Ramos (cell line): ENCODE results near the gene PPP1R7.
"Not testable (repeated sequence)": the region's sequence is repeated elsewhere in the genome, so short reads cannot be mapped to it uniquely, and the experiment has no call there.

Source experiments
- in situ Hi-C: fragments of 300-500 bp; cut with MboI; formaldehyde crosslinking; loops from one replicate; pipeline ENCODE4 v1.14.3; 2022; ENCODE audit warnings: low sequenced_read_pairs; ENCODE audit not compliant: unreplicated experiment

The PPP1R7 gene

GRCh38 chr2:241149925-241150659, at the start of gene PPP1R7:
PPP1R7 (plus strand) TSS chr2:241150467; CDS start chr2:241150496, 29 bp downstream.
- in situ Hi-C loops: no loop called here

GRCh38 chr2:241102239-241102803, 47.9 kb upstream of the PPP1R7 start, which contains the start of gene MTERF4:
MTERF4 (minus strand) TSS chr2:241102287; CDS start chr2:241102273, 14 bp downstream.
- in situ Hi-C loops: no loop called here

DNA sequence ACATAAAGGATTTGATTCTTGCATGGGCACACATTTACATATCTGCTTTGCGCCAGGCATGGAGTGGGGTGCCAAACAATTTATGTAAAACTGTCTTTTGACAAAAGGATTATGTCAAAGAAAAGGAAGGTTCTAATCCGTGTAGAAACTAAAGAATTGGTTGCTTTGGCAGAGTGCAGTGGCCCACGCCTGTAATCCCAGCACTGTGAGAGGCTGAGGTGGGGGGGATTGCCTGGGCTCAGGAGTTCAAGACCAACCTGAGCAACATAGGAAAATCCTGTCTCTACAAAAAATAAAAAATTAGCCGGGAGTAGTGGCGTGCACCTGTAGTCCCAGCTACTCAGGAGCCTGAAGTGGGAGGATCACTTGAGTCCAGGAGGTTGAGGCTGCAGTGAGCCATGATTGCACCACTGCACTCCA, 47.1 kb upstream of the PPP1R7 start:
- in situ Hi-C loops: no loop called here

DNA sequence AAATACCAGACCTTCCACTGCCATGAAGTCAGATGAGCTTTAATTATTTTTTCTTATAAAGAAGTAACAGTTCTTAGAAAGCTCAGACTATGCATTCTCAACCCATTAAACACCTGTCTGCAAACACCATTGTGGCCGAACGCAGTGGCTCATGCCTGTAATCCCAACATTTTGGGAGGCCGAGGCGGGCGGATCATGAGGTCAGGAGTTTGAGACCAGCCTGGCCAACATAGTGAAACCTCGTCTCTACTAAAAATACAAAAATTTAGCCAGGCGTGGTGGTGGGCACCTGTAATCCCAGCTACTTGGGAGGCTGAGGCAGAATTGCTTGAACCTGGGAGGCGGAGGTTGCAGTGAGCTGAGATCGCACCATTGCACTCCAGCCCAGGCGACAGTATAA, 45.7 kb upstream of the PPP1R7 start:
- in situ Hi-C loops: not testable (repeated sequence)

- in situ Hi-C loops: no loop called here
Observed at GRCh38 chr2:241105641-241106040, 44.6 kb upstream of the PPP1R7 start.

DNA sequence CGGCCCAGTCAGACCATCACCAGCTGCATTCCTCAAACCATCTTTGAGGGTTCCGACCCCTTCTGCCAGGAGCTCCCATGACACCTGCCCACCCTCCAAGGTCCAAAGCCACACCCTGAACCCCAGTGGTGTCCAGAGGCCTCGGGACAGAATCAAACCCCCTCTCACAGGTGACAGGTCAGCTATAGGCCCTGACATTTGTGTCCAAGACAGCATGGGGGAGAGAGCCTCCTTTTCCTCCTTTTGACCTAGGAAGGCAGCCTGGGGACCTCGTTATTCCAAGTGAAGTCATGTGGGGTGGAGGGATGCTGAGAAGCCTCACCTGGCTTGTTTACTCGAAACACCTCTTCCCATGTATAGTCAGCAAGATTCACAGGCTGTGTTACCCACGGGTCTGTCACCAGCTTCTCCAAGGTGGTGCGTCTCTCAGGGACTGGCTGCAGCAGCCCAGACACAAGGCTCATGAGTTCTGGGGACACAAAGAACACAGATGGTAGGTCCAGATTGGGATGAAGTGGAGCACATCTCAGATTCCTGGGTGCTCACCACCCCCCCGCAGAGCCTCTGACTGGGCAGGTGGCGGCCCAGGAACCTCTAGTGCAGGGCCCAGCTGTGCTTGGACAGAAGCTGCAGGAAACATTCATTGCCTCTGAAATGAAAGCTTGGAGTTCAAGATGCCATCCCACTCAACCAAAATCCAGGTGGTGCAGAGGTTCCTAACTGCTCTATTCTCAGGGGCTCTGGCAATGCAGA, 43.1 kb upstream of the PPP1R7 start:
- in situ Hi-C loops: no loop called here

DNA sequence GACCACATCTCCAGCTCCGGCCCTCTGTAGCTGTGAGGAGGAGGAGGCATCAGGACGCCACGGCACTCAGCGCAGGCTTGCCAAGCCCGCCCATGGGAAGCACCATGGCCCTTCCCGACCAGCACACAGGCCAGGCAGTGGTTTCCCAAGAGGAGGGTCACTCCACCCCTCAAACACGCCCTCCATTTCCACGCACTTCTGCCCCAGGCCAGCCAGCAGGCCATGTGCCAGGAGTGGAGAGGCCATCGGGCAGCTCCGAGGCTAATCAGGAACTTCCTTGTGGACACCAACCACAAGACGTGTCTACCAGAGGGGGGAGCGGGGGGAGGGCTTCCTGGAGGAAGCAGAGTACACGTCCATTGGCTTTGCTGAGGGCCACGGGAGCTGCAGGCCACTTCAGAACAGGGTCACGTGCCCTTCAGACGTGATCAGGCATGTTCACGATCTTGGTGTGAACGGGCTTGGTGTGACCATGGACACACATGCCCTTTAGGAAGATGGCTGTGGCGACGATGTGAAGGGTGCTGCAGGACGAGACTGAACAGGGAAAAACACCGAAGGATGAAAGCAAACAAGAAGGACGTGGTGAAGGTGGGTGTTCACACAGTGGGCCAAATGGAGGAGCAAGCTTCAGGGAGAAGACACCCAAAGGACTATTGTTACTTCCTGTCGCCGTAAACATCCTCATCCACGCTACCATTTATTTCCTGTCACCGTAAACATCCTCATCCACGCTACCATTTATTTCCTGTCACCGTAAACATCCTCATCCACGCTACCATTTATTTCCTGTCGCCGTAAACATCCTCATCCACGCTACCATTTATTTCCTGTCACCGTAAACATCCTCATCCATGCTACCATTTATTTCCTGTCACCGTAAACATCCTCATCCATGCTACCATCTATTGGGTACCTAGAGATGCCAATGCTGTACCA, 41.7 kb upstream of the PPP1R7 start:
- in situ Hi-C loops: no loop called here

GRCh38 chr2:241109210-241110088, 40.8 kb upstream of the PPP1R7 start:
- in situ Hi-C loops: no loop called here

DNA sequence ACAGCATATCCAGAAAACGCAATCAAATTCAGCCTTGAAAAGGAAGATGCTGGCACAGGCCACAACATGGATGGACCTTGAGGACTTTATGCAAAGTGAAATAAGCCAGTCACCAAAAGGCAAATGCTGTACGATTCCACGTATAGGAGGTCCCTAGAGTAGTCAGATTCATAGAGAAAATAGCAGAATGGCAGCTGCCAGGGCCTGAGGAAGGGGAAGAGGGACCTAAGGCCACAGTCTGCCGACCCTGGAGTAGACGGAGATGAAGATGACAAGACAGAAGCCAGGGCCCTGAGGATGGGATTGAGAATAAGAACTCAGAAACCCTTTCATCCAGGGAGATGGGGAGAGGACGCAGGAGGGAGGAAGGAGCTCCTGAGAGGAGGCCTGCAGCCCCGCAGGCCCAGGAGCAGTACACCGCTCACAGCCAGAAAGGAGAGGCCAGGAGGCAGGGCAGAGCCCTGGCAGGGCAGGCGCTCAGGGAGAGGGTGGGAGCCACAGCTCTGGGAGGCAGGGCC, 40.1 kb upstream of the PPP1R7 start:
- in situ Hi-C loops: no loop called here

DNA sequence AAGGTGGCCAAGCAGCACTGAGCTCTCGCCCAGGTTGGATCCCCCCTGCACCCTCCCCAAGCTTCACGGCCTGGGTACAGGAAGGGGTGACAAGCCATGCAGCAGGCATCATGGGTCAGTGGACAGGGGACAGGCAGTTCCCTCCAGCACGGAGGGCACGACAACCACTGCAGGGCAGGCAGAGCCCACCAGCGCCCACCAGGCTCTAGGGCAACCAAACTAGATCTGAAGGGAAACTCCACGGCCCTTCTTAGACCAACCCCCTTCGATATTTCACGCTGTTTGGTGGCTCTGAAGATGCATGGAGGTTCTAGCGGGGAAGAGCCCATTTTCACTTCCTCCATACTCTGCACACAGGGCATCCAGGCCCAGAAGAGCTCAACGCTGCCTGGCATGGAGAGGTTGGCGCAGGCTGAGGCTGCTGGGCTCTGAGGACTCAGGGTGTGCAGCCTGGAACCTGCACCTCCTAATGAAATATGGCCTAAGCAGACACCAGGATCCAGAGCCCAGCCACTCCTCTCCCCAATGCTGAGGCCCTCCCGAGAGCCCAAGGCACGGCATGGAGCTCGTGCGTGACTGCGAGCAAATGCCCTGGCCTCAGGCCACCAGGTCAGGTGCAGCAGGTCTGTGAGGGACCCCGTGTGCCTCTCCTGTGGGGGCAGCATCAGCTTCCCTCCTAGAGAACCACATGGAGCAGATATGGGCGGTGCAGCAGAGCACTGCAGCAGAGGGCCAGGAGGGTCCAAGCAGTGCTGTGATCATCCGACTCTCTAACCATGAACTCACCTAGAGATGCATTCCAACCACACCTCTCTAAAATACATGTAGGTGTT, 39.4 kb upstream of the PPP1R7 start:
- in situ Hi-C loops: no loop called here

DNA sequence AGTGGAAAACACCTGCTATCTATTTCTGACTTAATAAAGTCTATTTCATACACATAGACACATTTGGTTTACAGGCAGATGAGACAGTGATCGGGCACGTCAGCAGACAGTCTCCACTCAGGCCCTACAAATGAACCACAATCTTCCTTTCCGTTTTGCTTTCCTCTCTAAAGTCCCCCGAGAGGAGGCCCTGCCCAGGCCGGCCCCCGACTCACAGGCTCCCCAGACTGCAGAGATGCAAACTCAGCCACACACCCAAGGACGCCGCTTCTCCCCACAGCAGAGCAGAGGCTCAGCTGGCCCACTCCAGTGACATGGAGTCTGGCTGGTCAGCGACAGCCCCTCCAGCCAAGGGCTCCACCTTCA, 38.8 kb upstream of the PPP1R7 start:
- in situ Hi-C loops: no loop called here

DNA sequence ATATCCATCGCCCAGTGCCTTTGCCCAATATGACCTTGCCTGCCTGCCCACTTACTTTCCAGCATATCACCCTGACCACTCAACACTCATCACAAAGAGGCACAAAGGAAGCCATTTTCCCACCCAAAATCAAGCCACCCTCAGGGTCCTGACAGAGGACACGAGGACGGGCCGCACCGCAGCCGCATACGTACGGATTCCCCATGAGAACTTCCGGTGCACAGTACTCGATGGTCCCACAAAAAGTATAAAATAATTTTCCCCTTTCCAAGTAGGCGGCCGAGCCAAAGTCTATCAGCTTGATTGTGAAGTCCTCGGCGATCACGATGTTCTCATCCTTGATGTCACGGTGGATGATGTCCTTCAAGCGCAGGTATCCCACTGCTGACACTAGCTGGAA, 38.2 kb upstream of the PPP1R7 start:
- in situ Hi-C loops: no loop called here

DNA sequence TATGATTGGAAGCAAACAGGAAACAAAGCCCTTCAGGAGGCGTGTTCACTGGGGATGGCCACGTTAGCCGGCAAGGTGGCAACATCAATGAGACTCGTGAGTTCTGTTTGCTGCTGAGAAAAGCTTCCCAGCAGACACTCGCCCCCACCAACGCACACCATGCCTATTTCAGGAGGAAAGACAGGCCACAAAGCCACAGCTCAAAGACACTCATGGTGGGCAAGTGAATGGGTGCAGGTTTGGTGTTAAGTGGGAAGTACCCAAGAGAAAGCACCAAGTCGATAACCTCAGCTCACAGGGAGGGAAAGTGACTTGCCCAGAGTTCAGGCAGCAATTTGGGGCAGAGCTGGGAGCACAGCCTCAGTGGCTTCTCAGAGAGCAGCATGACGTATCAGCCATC, 37.7 kb upstream of the PPP1R7 start:
- in situ Hi-C loops: no loop called here

DNA sequence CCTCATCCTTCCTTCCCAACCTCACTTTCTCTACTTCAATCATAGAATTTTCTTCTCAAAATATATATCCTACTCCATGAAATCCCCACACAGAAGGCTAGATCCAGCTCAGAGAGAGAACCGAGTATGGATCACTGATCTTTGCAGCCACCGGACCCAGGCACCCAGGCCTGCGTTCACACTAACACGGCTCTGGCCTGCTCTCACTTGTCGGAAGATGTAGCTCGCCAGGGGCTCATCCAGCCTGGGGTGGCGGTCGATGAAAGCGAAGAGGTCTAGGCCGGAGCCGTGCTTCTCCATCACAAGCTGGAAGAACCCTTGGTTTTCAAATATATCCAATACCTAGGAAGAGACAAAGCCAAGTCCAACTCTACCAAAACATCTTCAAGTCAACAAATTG, 35.4 kb upstream of the PPP1R7 start:
- in situ Hi-C loops: no loop called here

DNA sequence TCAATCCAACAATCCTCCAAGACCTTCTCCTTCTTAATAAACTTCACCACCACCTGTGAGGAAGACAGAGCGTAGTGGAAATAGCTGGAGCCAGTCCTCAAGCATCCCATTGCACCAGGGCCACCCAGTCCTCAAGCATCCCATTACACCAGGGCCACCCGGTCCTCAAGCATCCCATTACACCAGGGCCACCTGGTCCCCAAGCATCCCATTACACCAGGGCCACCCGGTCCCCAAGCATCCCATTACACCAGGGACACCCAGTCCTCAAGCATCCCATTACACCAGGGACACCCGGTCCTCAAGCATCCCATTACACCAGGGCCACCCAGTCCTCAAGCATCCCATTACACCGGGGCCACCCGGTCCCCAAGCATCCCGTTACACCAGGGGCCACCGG, 34.9 kb upstream of the PPP1R7 start:
- in situ Hi-C loops: no loop called here

DNA sequence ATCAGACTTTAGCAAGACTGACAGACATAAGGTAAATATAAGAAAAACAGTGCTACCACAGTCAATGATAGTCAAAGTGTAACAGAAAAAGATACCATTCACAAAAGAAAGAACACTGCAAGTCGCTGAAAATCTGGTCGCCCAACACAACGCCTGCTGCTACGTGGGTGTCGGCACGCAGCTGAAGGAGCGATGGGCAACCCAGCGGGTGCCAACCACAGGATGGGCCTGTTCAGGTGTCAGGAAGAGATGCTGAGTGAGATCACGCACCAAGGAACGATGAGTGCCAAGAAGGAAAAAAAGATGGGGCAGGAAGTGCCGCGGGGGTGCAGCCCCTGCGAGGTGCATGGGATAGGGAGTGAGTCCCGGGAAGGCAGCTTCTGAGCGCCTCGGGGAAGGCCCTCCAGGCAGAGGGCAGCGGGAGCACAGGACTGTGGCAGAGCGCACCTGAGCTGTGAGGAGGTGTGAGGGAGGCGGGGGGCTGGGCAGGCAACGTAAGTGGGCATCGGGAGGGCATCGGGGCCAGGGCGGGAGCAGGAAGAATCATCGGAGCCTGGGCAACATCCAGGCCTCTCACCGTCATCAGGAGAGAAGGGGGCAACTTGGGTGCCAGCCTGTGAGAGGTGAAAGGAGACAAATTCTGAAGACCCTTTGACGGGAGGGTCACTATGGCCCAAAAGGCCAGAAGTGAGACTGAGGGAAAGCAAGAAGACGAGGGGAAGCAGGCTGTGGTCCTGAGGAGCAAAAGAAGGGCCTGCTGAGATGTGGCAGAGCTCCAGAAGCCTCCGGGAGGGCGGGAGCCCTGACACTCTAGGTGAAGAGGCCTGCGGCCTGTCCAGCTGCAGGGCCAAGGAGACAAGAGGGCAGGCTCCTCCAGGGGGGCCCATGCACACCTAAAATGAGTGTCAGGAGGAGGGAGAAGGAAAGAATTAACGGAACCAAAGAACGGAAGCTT, 33.4 kb upstream of the PPP1R7 start:
- in situ Hi-C loops: no loop called here
